Ovary (tissue), 10 donors: ENCODE data around the gene PPCDC. TPM values are rescaled to one million over a fixed set of nuclear protein-coding genes. Genes with fewer than 3 reads are reported as not detected.

Source experiments
- DNase-seq, 5 donors: peaks; one replicate each; pipeline ENCODE4 v3.0.0-alpha.2; 2019 to 2020
- H3K27ac ChIP-seq, 2 donors: fragments of 200-600 bp; one replicate each; pipeline versions ENCODE4 v1.5.1 to v1.8.0; 2019 to 2022
- H3K27me3 ChIP-seq: fragments of 200-600 bp; one replicate; pipeline ENCODE4 v1.8.0; 2022
- H3K36me3 ChIP-seq: fragments of 200-600 bp; sonication (generic); one replicate; pipeline ENCODE4 v1.5.1; 2019
- H3K4me1 ChIP-seq: one replicate; pipeline ENCODE4 v1.8.1; 2013; ENCODE audit warnings: mild to moderate bottlenecking, moderate library complexity; ENCODE audit not compliant: insufficient read depth
- H3K4me3 ChIP-seq: fragments of 200-600 bp; sonication (generic); one replicate; pipeline ENCODE4 v1.5.1; 2017
- H3K9me3 ChIP-seq, 2 donors: fragments of 200-600 bp in 1 of 2; sonication (generic) in 1 of 2; one replicate each; pipeline versions ENCODE4 v1.5.1 to v1.8.1; 2013 to 2019; ENCODE audit warnings: mild to moderate bottlenecking in 1 of 2, moderate library complexity in 1 of 2
- CTCF ChIP-seq, 3 donors: fragments of 450-650 bp in 2 of 3; fragments of 200-600 bp in 1 of 3; IDR thresholded peaks; one replicate each; pipeline versions ENCODE4 v1.5.1 to v1.8.0; 2016 to 2022; ENCODE audit warnings: antibody characterized with exemption in 3 of 3, mild to moderate bottlenecking in 1 of 3
- EP300 ChIP-seq: sonication (generic); formaldehyde crosslinking; IDR thresholded peaks from one replicate; pipeline ENCODE4 v1.6.1; 2017; ENCODE audit warnings: antibody characterized with exemption
- POLR2A ChIP-seq: fragments of 450-650 bp; IDR thresholded peaks from one replicate; pipeline ENCODE4 v1.6.1; 2017; ENCODE audit warnings: antibody characterized with exemption, mild to moderate bottlenecking, moderate library complexity
- WGBS, 3 donors: extraction: QIAGEN DNeasy Blood & Tissue Kit in 1 of 3; methylation state at CpG; one replicate each; pipeline versions ENCODE4 v1.1.5 to v1.1.7; 2013 to 2017; 5-methylcytosine and 5-hydroxymethylcytosine counted together
- intact Hi-C, 4 donors: fragments of 100-400 bp; cut with DNase I; formaldehyde crosslinking; loops; one replicate each; pipeline versions ENCODE4 v1.11.0 to v1.15.1; 2022 to 2023
- long read RNA-seq, 3 donors: library from polyadenylated mRNA in 2 of 3; unstranded in 2 of 3; transcript quantifications; one replicate each; pipeline ENCODE4 v2.0.0 and lab custom pipeline, GENCODE V29; 2021 to 2026
- polyA plus RNA-seq, 2 donors: library from polyadenylated mRNA; stranded (reverse); fragments of 200-250 nt in 1 of 2; fragments of 350-450 nt in 1 of 2; fragmentation: Illumina TruSeq in 1 of 2; extraction: RNeasy Lipid Tissue Mini Kit (QIAGEN cat#74804) in 1 of 2; gene quantifications; one replicate each; pipeline ENCODE4 v1.2.3, GENCODE V29; 2013 to 2014
- total RNA-seq, 7 donors: library from RNA; depleted of rRNA in 2 of 7; stranded (reverse); fragments of >200 nt in 2 of 7; fragmentation: NEBNext Ultra II Directional in 3 of 7; extraction: Animal tissue kit (Norgen Biotek cat#: 25700) in 3 of 7; gene quantifications; one replicate each; pipeline versions ENCODE4 v1.1.0 to v1.2.4, GENCODE V29; 2016 to 2023
- donor health status: DM: no; HTN: no; CAD: no; lungs with moderate emphysema.
- donor health status: DM: no; HTN: no; CAD: no.
- donor health status: Bipolar disorder and iron deficiency.
- donor health status: DM: yes; HTN: yes; CAD: no.
- donor health status: DM: no; HTN: no; CAD: no.
- donor health status: DM: yes; HTN: yes; CAD: no.

PPCDC gene
- total RNA-seq (10 to 100 TPM in 3 of 7 donors, 1 to 10 TPM in 4; 7.9 to 20.6 (median 9.7) TPM), polyA plus RNA-seq (10 to 100 TPM in 1 of 2 donors, 1 to 10 TPM in 1; 4.0 to 13.4 TPM)
- long read RNA-seq, donor 1, transcript PPCDC-201 (6 exons, 2,250 nt), result major isoform, 8 of 30 reads
- long read RNA-seq, donor 1, transcript PPCDC-209 (4 exons, 1,127 nt), result minor isoform, 5 of 30 reads
- long read RNA-seq, donor 1, partial matches to known transcripts, result 4 of 30 reads
- long read RNA-seq, donor 1, other reads (novel, unspliced or antisense), result 7 of 30 reads
- long read RNA-seq, donor 2, transcript PPCDC-201 (6 exons, 2,250 nt), result major isoform, 5 of 6 reads
- long read RNA-seq, donor 2, partial matches to known transcripts, result 0 of 6 reads
- long read RNA-seq, donor 2, other reads (novel, unspliced or antisense), result 0 of 6 reads
- long read RNA-seq, donor 3, transcript PPCDC-201 (6 exons, 2,250 nt), result major isoform, 7 of 15 reads
- long read RNA-seq, donor 3, partial matches to known transcripts, result 3 of 15 reads
- long read RNA-seq, donor 3, other reads (novel, unspliced or antisense), result 3 of 15 reads

DNA sequence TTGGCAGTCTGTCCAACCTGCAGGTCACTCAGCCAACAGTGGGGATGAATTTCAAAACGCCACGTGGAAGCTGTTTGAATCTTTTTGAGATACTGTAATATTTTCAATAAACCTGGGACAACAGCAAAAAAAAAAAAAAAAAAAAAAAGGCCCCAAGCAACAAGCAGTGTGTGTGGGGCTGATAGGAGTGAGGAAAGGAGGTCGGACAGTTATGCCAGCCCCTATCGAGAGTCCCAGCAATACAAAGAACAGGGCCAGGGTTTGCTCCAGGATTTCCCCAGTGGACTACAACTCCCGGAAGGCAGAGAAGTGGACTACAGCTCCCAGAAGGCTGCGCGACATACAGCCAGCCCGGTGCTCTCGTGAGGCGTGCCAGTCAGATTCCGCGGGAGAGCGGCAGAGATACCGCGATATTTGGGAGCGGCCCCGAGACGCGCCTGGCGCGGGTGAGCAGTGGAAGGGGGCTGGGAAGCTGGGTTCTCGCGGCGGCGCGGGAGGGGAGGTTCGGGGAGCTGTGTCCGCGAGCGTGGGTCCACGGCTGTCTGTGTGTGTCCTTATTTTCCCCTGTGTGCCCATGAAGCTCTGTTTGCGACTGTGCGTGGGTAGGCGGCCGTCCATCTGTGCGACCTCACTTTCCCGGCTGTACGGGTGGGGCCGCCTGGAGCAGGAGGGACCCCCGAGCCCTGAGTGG lies at the start of gene PPCDC:
Gene PPCDC, plus strand, starts transcription at position 410 of the 691 bp plus-strand sequence. CDS start 4,729 bp downstream, outside the sequence.
- intact Hi-C loops, result loop anchor here in 2 of 4 donors (5.0 to 10.0 kb wide), 2 partner anchors 66 to 281 kb away; partner anchors contain the start of gene RPP25 (in 1 of the 2)
- Histone ChIP-seq H3K4me1 (no peaks in the 10 kb centered on the region), H3K27me3 (no peaks in the 10 kb centered on the region), H3K27ac (peak within 1 kb of the TSS; percentile 73 to 83), H3K9me3 (no peaks in the 10 kb centered on the region), H3K36me3 (no peaks in the 10 kb centered on the region), H3K4me3 (peak within 1 kb of the TSS; percentile 75)
- peak; percentile 96 to 97 (median 97) for DNase-seq
- WGBS, 3 donors, result 2% methylated on average over 40 of the region's 40 CpGs
- TF ChIP-seq POLR2A (peak; percentile 69), EP300 (no peak), CTCF (IDR thresholded peaks at IDR 0.05) (no peak)

DNA sequence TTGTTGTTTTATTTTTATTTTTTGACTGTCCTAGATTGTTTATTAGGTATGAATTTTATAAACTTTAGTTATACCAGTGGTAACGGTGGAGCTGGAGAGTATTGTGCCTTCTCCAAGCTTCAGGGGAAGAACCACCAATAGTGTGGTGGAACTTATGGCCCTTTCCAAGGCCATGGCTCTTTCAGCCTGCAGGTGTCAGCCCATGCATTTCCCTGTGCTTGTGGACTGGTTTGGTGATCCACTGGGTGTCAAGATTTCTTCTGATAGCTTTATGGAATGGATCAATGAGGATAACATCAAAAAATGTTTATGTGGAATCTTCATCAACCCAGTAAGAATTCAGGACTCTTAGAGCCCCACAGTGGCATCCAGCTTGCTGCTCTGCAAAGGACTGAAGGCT lies 47.2 kb upstream of the PPCDC start:
- DNase-seq, result no peak
- Histone ChIP-seq H3K27ac (no peak overlapping the region), H3K9me3 (no peaks in the 10 kb centered on the region), H3K4me3 (no peak overlapping the region), H3K4me1 (no peaks in the 10 kb centered on the region), H3K36me3 (no peaks in the 10 kb centered on the region), H3K27me3 (no peaks in the 10 kb centered on the region)
- WGBS, 3 donors, result 44 to 73% (median 71%) methylated on average over 1 of the region's 1 CpG
- TF ChIP-seq EP300 (no peak), CTCF (IDR thresholded peaks at IDR 0.05) (no peak), POLR2A (no peak)
- intact Hi-C loops, result no loop called here

GRCh38 chr15:74977599-74977998 lies 45.8 kb upstream of the PPCDC start:
- DNase-seq, result no peak
- Histone ChIP-seq H3K9me3 (no peaks in the 10 kb centered on the region), H3K4me1 (no peaks in the 10 kb centered on the region), H3K4me3 (no peak overlapping the region), H3K27me3 (no peaks in the 10 kb centered on the region), H3K36me3 (no peaks in the 10 kb centered on the region), H3K27ac (no peak overlapping the region)
- WGBS, 3 donors, result 38 to 45% (median 38%) methylated on average over 4 of the region's 4 CpGs
- TF ChIP-seq POLR2A (no peak), CTCF (IDR thresholded peaks at IDR 0.05) (no peak), EP300 (no peak)
- intact Hi-C loops, result no loop called here

DNA sequence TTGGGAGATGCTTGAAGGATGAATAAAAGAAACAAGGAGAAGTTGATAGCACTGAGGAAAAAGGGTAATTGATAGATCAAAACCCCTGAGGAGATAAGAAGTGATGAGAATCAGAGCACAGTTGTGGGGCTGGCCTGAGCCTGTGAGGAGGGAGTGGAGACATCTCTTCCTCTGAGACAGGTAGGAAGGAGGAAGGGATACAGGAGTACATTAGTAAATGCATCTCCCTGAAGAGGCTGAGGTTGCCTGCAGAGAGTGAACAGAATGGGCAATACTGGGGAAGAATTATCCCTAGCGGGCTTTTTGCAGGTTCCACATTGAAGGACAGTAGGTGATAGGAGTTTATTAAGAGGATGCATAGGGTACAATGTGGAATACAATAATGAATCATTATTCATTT lies 45.3 kb upstream of the PPCDC start:
- WGBS, 3 donors, result 73 to 77% (median 73%) methylated on average over 1 of the region's 1 CpG
- DNase-seq, result no peak
- H3K4me3 ChIP-seq, result no peak overlapping the region
- no peak overlapping the region for H3K27ac ChIP-seq
- intact Hi-C loops, result no loop called here
- no peaks in the 10 kb centered on the region for H3K9me3 ChIP-seq
- H3K27me3 ChIP-seq, result no peaks in the 10 kb centered on the region
- H3K4me1 ChIP-seq, result no peaks in the 10 kb centered on the region
- TF ChIP-seq POLR2A, result no peak
- TF ChIP-seq CTCF (IDR thresholded peaks at IDR 0.05), result no peak
- no peaks in the 10 kb centered on the region for H3K36me3 ChIP-seq
